ENCODE results near the gene DNASE1.

Gene DNASE1

GRCh38 chr16:3698941-3699340 lies 44.5 kb downstream of the DNASE1 start:
- no peak for TF ChIP-seq CTCF (IDR thresholded peaks at IDR 0.05; ENCODE audit: borderline replicate concordance, insufficient read depth, low read depth, low read length)
- no peak overlapping the region for H3K4me3 ChIP-seq (ENCODE audit: low read depth, low read length)

DNA sequence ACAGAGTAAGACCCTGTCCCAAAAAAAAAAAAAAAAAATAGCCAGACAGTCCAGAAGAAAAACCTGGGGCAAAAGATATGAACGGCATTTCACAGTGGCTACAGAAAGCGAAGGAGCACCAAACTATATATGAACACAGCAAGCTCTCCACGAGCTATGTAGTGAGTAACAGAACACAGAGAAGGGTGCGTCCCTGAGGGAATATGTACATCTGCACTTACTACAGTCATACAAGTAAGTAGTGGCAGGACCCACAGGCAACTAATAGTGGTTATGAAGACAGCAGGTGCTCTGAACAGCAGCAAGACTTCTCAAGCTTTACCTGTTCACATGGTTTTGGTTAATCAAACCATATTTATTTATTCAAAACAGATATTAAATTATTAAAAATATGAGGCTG lies 47.0 kb downstream of the DNASE1 start:
- no peak overlapping the region for H3K4me3 ChIP-seq (ENCODE audit: low read depth, low read length)
- TF ChIP-seq CTCF (IDR thresholded peaks at IDR 0.05; ENCODE audit: borderline replicate concordance, insufficient read depth, low read depth, low read length), result no peak

GRCh38 chr16:3702082-3702481 lies 47.6 kb downstream of the DNASE1 start:
- H3K4me3 ChIP-seq (ENCODE audit: low read depth, low read length), result no peak overlapping the region
- no peak for TF ChIP-seq CTCF (IDR thresholded peaks at IDR 0.05; ENCODE audit: borderline replicate concordance, insufficient read depth, low read depth, low read length)

- TF ChIP-seq CTCF (IDR thresholded peaks at IDR 0.05; ENCODE audit: borderline replicate concordance, insufficient read depth, low read depth, low read length), result no peak
- H3K4me3 ChIP-seq (ENCODE audit: low read depth, low read length), result no peak overlapping the region
These were observed 51.9 kb downstream of the DNASE1 start for GRCh38 chr16:3706253-3707012.

Measured in GM12875 (cell line).